Stomach (tissue), 9 donors: ENCODE data around the gene KDR. TPM values are rescaled to one million over a fixed set of nuclear protein-coding genes. Genes with fewer than 3 reads are reported as not detected.

ENCODE experiments used
- DNase-seq, 2 donors: peaks; one replicate each; pipeline versions ENCODE4 v3.0.0 to v3.0.0-alpha.2; 2013 to 2019
- H3K27ac ChIP-seq, 5 donors: fragments of 200-600 bp in 4 of 5; sonication (generic) in 4 of 5; one replicate each; pipeline ENCODE4 v1.5.1; 2013 to 2019; ENCODE audit warnings: mild to moderate bottlenecking in 1 of 5, moderate library complexity in 1 of 5
- H3K27me3 ChIP-seq, 3 donors: fragments of 200-600 bp; sonication (generic); one replicate each; pipeline ENCODE4 v1.5.1; 2017 to 2019; ENCODE audit warnings: mixed run types in 1 of 3
- H3K36me3 ChIP-seq, 4 donors: fragments of 200-600 bp; sonication (generic); 1 replicate in 3 of 4; 2 replicates in 1 of 4; pipeline ENCODE4 v1.5.1; 2016 to 2019
- H3K4me1 ChIP-seq, 4 donors: fragments of 200-600 bp; sonication (generic); one replicate each; pipeline ENCODE4 v1.5.1; 2016 to 2019
- H3K4me3 ChIP-seq, 4 donors: fragments of 200-600 bp; sonication (generic) in 3 of 4; one replicate each; pipeline ENCODE4 v1.5.1; 2016 to 2019; ENCODE audit warnings: mild to moderate bottlenecking in 1 of 4
- H3K9me3 ChIP-seq, 4 donors: fragments of 200-600 bp; sonication (generic); one replicate each; pipeline ENCODE4 v1.5.1; 2016 to 2019
- EP300 ChIP-seq: sonication (generic); formaldehyde crosslinking; IDR thresholded peaks from one replicate; pipeline ENCODE4 v1.6.1; 2017; ENCODE audit warnings: antibody characterized with exemption
- POLR2A ChIP-seq, 4 donors: fragments of 450-650 bp; IDR thresholded peaks; one replicate each; pipeline ENCODE4 v1.6.1; 2016; ENCODE audit warnings: antibody characterized with exemption in 4 of 4, control low read depth in 2 of 4, mild to moderate bottlenecking in 1 of 4, moderate library complexity in 1 of 4
- POLR2AphosphoS5 ChIP-seq, 3 donors: sonication (generic); formaldehyde crosslinking; IDR thresholded peaks; one replicate each; pipeline ENCODE4 v1.6.1; 2016; ENCODE audit warnings: antibody characterized with exemption in 3 of 3
- WGBS, 5 donors: extraction: QIAGEN DNeasy Blood & Tissue Kit in 3 of 5; methylation state at CpG; one replicate each; pipeline versions ENCODE4 v1.1.5 to v1.1.7; 2013 to 2018; 5-methylcytosine and 5-hydroxymethylcytosine counted together
- intact Hi-C: fragments of 100-400 bp; cut with DNase I; formaldehyde crosslinking; loops from one replicate; pipeline ENCODE4 v1.15.1; 2023; ENCODE audit warnings: low total_unique reads
- polyA plus RNA-seq, 3 donors: library from polyadenylated mRNA; stranded (reverse); fragments of 200-250 nt; gene quantifications; one replicate each; pipeline ENCODE4 v1.2.3, GENCODE V29; 2013
- total RNA-seq, 5 donors: library from RNA; depleted of rRNA; stranded (reverse); fragments of >200 nt; gene quantifications; one replicate each; pipeline versions ENCODE4 v1.1.0 to v1.2.3, GENCODE V29; 2014 to 2016
- TF ChIP-seq, protein P1 (sequence below), 7 experiments: fragments of 450-650 bp in 4 of 7; fragments of 200-600 bp in 3 of 7; sonication (generic) in 3 of 7; IDR thresholded peaks; one replicate each; pipeline ENCODE4 v1.5.1; 2016 to 2019; ENCODE audit warnings: antibody characterized with exemption in 7 of 7, control low read depth in 2 of 7, mild to moderate bottlenecking in 1 of 7
- donor health status: healthy with polysubstance abuse.
- donor health status: Bipolar disorder and iron deficiency.
- donor health status: healthy.

The KDR gene
- total and polyA plus RNA-seq, 8 donors = 1.1 to 32.3 (median 8.1) TPM

DNA sequence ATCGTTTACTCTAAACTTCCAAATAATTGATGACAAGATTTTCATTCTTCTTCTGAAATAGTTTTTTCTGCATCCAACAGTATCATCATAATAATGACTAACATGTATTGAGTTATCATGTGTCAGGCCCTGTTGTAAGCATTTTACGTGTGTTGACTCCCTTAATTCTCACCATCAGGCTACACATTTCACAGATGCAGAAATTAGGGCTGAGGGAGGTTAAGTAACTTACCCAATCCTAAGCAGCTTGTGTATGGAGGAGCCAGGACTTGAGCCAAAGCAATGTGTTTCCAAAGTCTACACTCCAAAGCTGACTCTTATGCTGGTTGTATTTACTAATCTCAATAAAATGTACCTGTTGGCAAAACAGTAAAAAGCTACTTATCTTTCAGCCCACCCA is 11.2 kb upstream of the KDR start:
- Histone ChIP-seq H3K4me1 (no peaks in the 10 kb centered on the region), H3K9me3 (no peaks in the 10 kb centered on the region), H3K27me3 (no peaks in the 10 kb centered on the region), H3K36me3 (no peaks in the 10 kb centered on the region), H3K27ac (no peak overlapping the region), H3K4me3 (no peak overlapping the region)
- 83 to 96% (median 93%) methylated on average over 2 of the region's 2 CpGs for WGBS, 5 donors
- intact Hi-C loops = no loop called here
- DNase-seq = no peak
- TF ChIP-seq, protein P1, sequence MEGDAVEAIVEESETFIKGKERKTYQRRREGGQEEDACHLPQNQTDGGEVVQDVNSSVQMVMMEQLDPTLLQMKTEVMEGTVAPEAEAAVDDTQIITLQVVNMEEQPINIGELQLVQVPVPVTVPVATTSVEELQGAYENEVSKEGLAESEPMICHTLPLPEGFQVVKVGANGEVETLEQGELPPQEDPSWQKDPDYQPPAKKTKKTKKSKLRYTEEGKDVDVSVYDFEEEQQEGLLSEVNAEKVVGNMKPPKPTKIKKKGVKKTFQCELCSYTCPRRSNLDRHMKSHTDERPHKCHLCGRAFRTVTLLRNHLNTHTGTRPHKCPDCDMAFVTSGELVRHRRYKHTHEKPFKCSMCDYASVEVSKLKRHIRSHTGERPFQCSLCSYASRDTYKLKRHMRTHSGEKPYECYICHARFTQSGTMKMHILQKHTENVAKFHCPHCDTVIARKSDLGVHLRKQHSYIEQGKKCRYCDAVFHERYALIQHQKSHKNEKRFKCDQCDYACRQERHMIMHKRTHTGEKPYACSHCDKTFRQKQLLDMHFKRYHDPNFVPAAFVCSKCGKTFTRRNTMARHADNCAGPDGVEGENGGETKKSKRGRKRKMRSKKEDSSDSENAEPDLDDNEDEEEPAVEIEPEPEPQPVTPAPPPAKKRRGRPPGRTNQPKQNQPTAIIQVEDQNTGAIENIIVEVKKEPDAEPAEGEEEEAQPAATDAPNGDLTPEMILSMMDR (IDR thresholded peaks at IDR 0.05) = no peak
- no peak for TF ChIP-seq POLR2AphosphoS5 (IDR thresholded peaks at IDR 0.05)
- no peak for TF ChIP-seq EP300
- no peak for TF ChIP-seq POLR2A (IDR thresholded peaks at IDR 0.05)

DNA sequence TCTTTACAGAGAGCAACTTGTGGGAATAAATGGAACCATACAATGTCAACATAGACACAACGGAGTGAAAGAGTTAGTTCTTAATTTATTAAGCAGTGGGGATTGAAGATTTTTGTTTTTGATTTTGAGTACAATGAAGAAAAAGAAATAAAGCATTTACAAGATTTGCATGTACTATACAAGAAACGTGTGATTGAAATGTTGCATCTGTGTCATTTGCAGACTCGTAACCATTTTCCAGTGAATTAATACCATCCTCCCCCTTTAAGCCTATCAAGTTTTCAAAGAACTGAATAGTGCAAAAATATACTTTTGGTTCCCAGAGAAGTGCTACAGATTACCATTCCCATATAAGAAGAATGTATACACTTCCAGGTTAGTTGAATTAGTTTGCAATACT is 8.6 kb upstream of the KDR start:
- Histone ChIP-seq H3K27me3 (no peaks in the 10 kb centered on the region), H3K4me3 (no peak overlapping the region), H3K9me3 (no peaks in the 10 kb centered on the region), H3K27ac (no peak overlapping the region), H3K4me1 (no peaks in the 10 kb centered on the region), H3K36me3 (no peaks in the 10 kb centered on the region)
- DNase-seq = no peak
- no peak for TF ChIP-seq EP300
- TF ChIP-seq, protein P1 (IDR thresholded peaks at IDR 0.05) = no peak
- no peak for TF ChIP-seq POLR2AphosphoS5 (IDR thresholded peaks at IDR 0.05)
- TF ChIP-seq POLR2A (IDR thresholded peaks at IDR 0.05) = no peak
- intact Hi-C loops = no loop called here
- WGBS, 5 donors = 78 to 89% (median 86%) methylated on average over 3 of the region's 3 CpGs

DNA sequence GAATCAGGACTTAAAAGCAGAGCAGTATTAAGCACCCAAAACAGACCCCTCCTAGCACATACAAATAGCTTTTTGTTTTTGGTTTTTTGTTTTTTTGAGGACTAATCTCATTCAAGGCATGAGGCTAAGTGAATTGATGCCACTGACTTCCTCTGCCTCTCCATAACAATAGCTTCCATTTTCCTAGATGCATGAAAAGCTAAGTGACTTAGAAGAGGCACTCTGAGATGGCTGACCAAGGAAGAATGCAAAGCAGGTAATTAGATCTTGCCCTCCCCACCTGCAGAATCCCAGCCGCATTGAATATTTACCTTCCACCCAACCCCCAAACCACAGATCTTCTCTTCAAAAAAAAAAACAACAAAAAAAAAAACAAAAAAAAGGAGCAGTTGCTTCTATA is 7.4 kb upstream of the KDR start:
- TF ChIP-seq, protein P1 (IDR thresholded peaks at IDR 0.05) = no peak
- TF ChIP-seq POLR2AphosphoS5 (IDR thresholded peaks at IDR 0.05) (no peak), POLR2A (IDR thresholded peaks at IDR 0.05) (no peak), EP300 (no peak)
- intact Hi-C loops = no loop called here
- H3K27me3 ChIP-seq = no peaks in the 10 kb centered on the region

DNA sequence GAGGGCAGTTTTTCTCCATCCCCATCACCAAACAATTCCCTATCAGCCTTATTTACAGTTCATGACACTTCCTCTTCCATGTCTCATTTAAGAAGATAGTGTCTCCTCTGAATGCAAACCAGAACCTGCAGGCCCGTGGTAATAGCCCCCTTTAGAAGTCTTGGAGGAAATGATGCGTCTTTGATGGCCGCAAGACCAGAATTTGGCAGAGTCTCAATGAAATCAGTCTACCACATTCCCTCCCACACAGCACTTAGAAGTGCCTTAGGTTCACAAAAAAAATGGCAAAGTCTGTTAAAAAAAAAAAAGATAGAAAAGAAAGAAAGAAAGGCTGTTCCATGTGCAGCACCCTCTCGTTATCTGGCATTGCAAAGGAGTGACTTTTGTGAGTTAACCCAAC is 2.1 kb upstream of the KDR start:
- WGBS, 5 donors = 65 to 76% (median 71%) methylated on average over 4 of the region's 4 CpGs
- no peak for TF ChIP-seq EP300
- TF ChIP-seq POLR2A (IDR thresholded peaks at IDR 0.05) = no peak
- TF ChIP-seq, protein P1 (IDR thresholded peaks at IDR 0.05) = no peak
- no peak for TF ChIP-seq POLR2AphosphoS5 (IDR thresholded peaks at IDR 0.05)
- intact Hi-C loops = no loop called here
- DNase-seq = no peak
- Histone ChIP-seq H3K4me1 (peaks cover 8 to 19% (median 17%) of the 10 kb centered on the region in 4 donors), H3K27me3 (peaks cover 0 to 23% (median 13%) of the 10 kb centered on the region in 3 donors), H3K4me3 (no peak overlapping the region), H3K36me3 (no peaks in the 10 kb centered on the region), H3K9me3 (no peaks in the 10 kb centered on the region), H3K27ac (no peak overlapping the region)

More for the DNA sequence above, 7.4 kb upstream of the KDR start:
- Histone ChIP-seq H3K27ac (no peak overlapping the region), H3K4me3 (no peak overlapping the region), H3K9me3 (no peaks in the 10 kb centered on the region), H3K36me3 (no peaks in the 10 kb centered on the region), H3K4me1 (no peaks in the 10 kb centered on the region)
- no peak for DNase-seq
- 54 to 89% (median 74%) methylated on average over 1 of the region's 1 CpG for WGBS, 5 donors
